Measurements from ENCODE around the gene ATP2B3.

The ATP2B3 gene

GRCh38 chrX:153571534-153571908, 54.1 kb downstream of the ATP2B3 start:
- Histone ChIP-seq H3K4me1 (ENCODE audit: insufficient read depth, insufficient read length) (peaks cover 5% of the 10 kb centered on the region), H3K27me3 (ENCODE audit: insufficient read depth, insufficient read length) (no peaks in the 10 kb centered on the region), H3K4me3 (ENCODE audit: insufficient read length, low read depth) (no peak overlapping the region), H3K9ac (ENCODE audit: insufficient read length, low read depth) (no peak overlapping the region), H3K9me3 (ENCODE audit: insufficient read depth, low read length) (no peaks in the 10 kb centered on the region), H3K36me3 (ENCODE audit: insufficient read depth, insufficient read length, low read length) (no peaks in the 10 kb centered on the region)
- DNase-seq (ENCODE audit: low read depth, low spot score) = no peak
- TF ChIP-seq SUZ12 (IDR thresholded peaks at IDR 0.05; ENCODE audit: extremely low read depth, insufficient read depth, insufficient read length) = no peak
- TF ChIP-seq ZNF274 (IDR thresholded peaks at IDR 0.05; ENCODE audit: low read depth, low read length) = no peak
- no peak for TF ChIP-seq YY1 (IDR thresholded peaks at IDR 0.05; ENCODE audit: insufficient read depth, insufficient read length)

DNA sequence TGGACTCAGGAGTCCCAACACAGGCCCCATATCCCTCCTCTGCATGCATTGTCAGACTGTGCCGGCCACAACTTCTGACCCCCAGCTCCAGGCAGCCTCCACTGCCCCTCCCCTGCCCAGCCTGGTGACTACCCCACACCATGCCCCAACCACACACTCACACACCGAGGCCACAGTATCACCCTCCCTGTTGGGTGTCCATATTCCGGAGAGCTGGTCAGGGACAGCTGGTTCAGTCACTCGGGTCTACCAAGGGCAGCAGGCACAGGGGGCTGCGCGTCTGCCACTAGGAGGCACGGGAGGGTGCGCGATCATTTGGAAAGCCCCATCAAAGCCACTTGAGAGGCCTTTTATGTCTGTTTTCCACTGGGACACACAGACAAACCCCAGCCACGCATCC, 55.2 kb downstream of the ATP2B3 start:
- Histone ChIP-seq H3K4me3 (ENCODE audit: insufficient read length, low read depth) (no peak overlapping the region), H3K27me3 (ENCODE audit: insufficient read depth, insufficient read length) (no peaks in the 10 kb centered on the region), H3K36me3 (ENCODE audit: insufficient read depth, insufficient read length, low read length) (no peaks in the 10 kb centered on the region), H3K9me3 (ENCODE audit: insufficient read depth, low read length) (no peaks in the 10 kb centered on the region), H3K4me1 (ENCODE audit: insufficient read depth, insufficient read length) (peaks cover 5% of the 10 kb centered on the region), H3K9ac (ENCODE audit: insufficient read length, low read depth) (no peak overlapping the region)
- DNase-seq (ENCODE audit: low read depth, low spot score) = no peak
- TF ChIP-seq SUZ12 (IDR thresholded peaks at IDR 0.05; ENCODE audit: extremely low read depth, insufficient read depth, insufficient read length) (no peak), YY1 (IDR thresholded peaks at IDR 0.05; ENCODE audit: insufficient read depth, insufficient read length) (no peak), ZNF274 (IDR thresholded peaks at IDR 0.05; ENCODE audit: low read depth, low read length) (no peak)

DNA sequence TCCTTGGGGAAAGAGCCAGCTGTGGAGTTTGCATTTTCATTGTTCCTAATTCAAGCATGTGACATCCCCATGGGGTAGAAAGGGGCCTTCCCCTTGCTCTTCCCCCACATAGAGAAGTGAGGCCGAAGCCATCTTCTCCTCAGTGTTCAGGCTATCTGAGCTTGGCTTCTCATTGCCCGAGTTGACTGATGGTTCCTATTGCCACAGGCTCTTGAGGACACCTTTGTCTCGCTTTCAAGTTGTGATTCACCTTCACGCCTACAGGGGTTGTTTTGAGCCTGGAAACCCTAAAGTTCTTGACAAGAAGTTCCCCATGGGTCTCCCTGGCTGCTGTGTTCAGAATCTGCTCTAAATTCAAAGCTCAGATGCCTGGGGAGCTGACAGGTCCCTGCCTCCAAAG, 56.5 kb downstream of the ATP2B3 start:
- no peak for DNase-seq (ENCODE audit: low read depth, low spot score)
- no peaks in the 10 kb centered on the region for H3K9me3 ChIP-seq (ENCODE audit: insufficient read depth, low read length)
- H3K4me3 ChIP-seq (ENCODE audit: insufficient read length, low read depth) = no peak overlapping the region
- H3K27me3 ChIP-seq (ENCODE audit: insufficient read depth, insufficient read length) = no peaks in the 10 kb centered on the region
- peaks cover 5% of the 10 kb centered on the region for H3K4me1 ChIP-seq (ENCODE audit: insufficient read depth, insufficient read length)
- H3K36me3 ChIP-seq (ENCODE audit: insufficient read depth, insufficient read length, low read length) = no peaks in the 10 kb centered on the region
- TF ChIP-seq YY1 (IDR thresholded peaks at IDR 0.05; ENCODE audit: insufficient read depth, insufficient read length) (no peak), ZNF274 (IDR thresholded peaks at IDR 0.05; ENCODE audit: low read depth, low read length) (no peak), SUZ12 (IDR thresholded peaks at IDR 0.05; ENCODE audit: extremely low read depth, insufficient read depth, insufficient read length) (no peak)
- no peak overlapping the region for H3K9ac ChIP-seq (ENCODE audit: insufficient read length, low read depth)

GRCh38 chrX:153576239-153576870, 58.9 kb downstream of the ATP2B3 start:
- peaks cover 5% of the 10 kb centered on the region for H3K4me1 ChIP-seq (ENCODE audit: insufficient read depth, insufficient read length)
- H3K9ac ChIP-seq (ENCODE audit: insufficient read length, low read depth) = no peak overlapping the region
- DNase-seq (ENCODE audit: low read depth, low spot score) = no peak
- no peak for TF ChIP-seq ZNF274 (IDR thresholded peaks at IDR 0.05; ENCODE audit: low read depth, low read length)
- no peak for TF ChIP-seq YY1 (IDR thresholded peaks at IDR 0.05; ENCODE audit: insufficient read depth, insufficient read length)
- no peak for TF ChIP-seq SUZ12 (IDR thresholded peaks at IDR 0.05; ENCODE audit: extremely low read depth, insufficient read depth, insufficient read length)
- no peaks in the 10 kb centered on the region for H3K27me3 ChIP-seq (ENCODE audit: insufficient read depth, insufficient read length)
- H3K4me3 ChIP-seq (ENCODE audit: insufficient read length, low read depth) = no peak overlapping the region
- H3K9me3 ChIP-seq (ENCODE audit: insufficient read depth, low read length) = no peaks in the 10 kb centered on the region
- no peaks in the 10 kb centered on the region for H3K36me3 ChIP-seq (ENCODE audit: insufficient read depth, insufficient read length, low read length)

GRCh38 chrX:153576961-153577360, 59.5 kb downstream of the ATP2B3 start:
- Histone ChIP-seq H3K36me3 (ENCODE audit: insufficient read depth, insufficient read length, low read length) (no peaks in the 10 kb centered on the region), H3K27me3 (ENCODE audit: insufficient read depth, insufficient read length) (no peaks in the 10 kb centered on the region), H3K4me1 (ENCODE audit: insufficient read depth, insufficient read length) (peaks cover 5% of the 10 kb centered on the region), H3K9ac (ENCODE audit: insufficient read length, low read depth) (no peak overlapping the region), H3K4me3 (ENCODE audit: insufficient read length, low read depth) (no peak overlapping the region), H3K9me3 (ENCODE audit: insufficient read depth, low read length) (no peaks in the 10 kb centered on the region)
- no peak for TF ChIP-seq YY1 (IDR thresholded peaks at IDR 0.05; ENCODE audit: insufficient read depth, insufficient read length)
- TF ChIP-seq ZNF274 (IDR thresholded peaks at IDR 0.05; ENCODE audit: low read depth, low read length) = no peak
- TF ChIP-seq SUZ12 (IDR thresholded peaks at IDR 0.05; ENCODE audit: extremely low read depth, insufficient read depth, insufficient read length) = no peak
- no peak for DNase-seq (ENCODE audit: low read depth, low spot score)

- Histone ChIP-seq H3K4me3 (ENCODE audit: insufficient read length, low read depth) (no peak overlapping the region), H3K36me3 (ENCODE audit: insufficient read depth, insufficient read length, low read length) (no peaks in the 10 kb centered on the region), H3K9ac (ENCODE audit: insufficient read length, low read depth) (no peak overlapping the region), H3K9me3 (ENCODE audit: insufficient read depth, low read length) (no peaks in the 10 kb centered on the region), H3K27me3 (ENCODE audit: insufficient read depth, insufficient read length) (no peaks in the 10 kb centered on the region), H3K4me1 (ENCODE audit: insufficient read depth, insufficient read length) (peaks cover 5% of the 10 kb centered on the region)
- no peak for DNase-seq (ENCODE audit: low read depth, low spot score)
- TF ChIP-seq ZNF274 (IDR thresholded peaks at IDR 0.05; ENCODE audit: low read depth, low read length) (no peak), YY1 (IDR thresholded peaks at IDR 0.05; ENCODE audit: insufficient read depth, insufficient read length) (no peak), SUZ12 (IDR thresholded peaks at IDR 0.05; ENCODE audit: extremely low read depth, insufficient read depth, insufficient read length) (no peak)
Observed at GRCh38 chrX:153578200-153578835, 60.9 kb downstream of the ATP2B3 start.

DNA sequence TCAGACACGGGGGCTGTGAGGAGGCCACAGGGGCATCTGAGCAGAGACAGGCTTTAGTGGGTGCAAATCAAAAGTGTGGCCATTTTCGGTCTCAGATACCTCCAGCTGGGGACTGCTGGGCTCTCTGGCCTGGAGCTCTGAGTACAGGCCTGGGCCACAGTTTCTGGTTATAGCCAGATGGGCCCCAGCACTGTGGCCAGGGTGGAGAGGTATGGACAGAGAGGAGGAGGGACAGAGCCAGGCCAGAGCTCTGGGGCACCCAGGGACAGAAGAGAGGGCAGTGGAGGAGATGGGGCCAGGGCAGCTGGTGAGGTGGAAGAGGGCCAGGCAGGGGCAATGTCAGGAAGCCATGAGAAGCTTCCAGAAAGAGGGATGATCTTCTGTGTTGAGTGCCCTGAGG, 61.4 kb downstream of the ATP2B3 start:
- Histone ChIP-seq H3K36me3 (ENCODE audit: insufficient read depth, insufficient read length, low read length) (no peaks in the 10 kb centered on the region), H3K27me3 (ENCODE audit: insufficient read depth, insufficient read length) (no peaks in the 10 kb centered on the region), H3K4me1 (ENCODE audit: insufficient read depth, insufficient read length) (peaks cover 2% of the 10 kb centered on the region), H3K9me3 (ENCODE audit: insufficient read depth, low read length) (no peaks in the 10 kb centered on the region), H3K4me3 (ENCODE audit: insufficient read length, low read depth) (no peak overlapping the region), H3K9ac (ENCODE audit: insufficient read length, low read depth) (no peak overlapping the region)
- no peak for TF ChIP-seq YY1 (IDR thresholded peaks at IDR 0.05; ENCODE audit: insufficient read depth, insufficient read length)
- no peak for TF ChIP-seq ZNF274 (IDR thresholded peaks at IDR 0.05; ENCODE audit: low read depth, low read length)
- TF ChIP-seq SUZ12 (IDR thresholded peaks at IDR 0.05; ENCODE audit: extremely low read depth, insufficient read depth, insufficient read length) = no peak
- no peak for DNase-seq (ENCODE audit: low read depth, low spot score)

Measured in NT2/D1 (cell line).